Stimulated activated CD4-positive, alpha-beta T cell treated with anti-CD3 and anti-CD28 coated beads, Interleukin-15, amount 100 ng/mL, for 1 hour (primary cell): ENCODE measurements around the gene DPP9.
"Not testable (repeated sequence)": the region's sequence is repeated elsewhere in the genome, so short reads cannot be mapped to it uniquely, and the experiment has no call there.

ENCODE experiments used
- DNase-seq, 2 donors: peaks; one replicate each; pipeline ENCODE4 v3.0.0-alpha.2; 2020; ENCODE audit warnings: low read depth in 1 of 2, low spot score in 1 of 2

Gene DPP9

GRCh38 chr19:4740092-4740491, 16.4 kb upstream of the DPP9 start:
- DNase-seq = no peak

- no peak for DNase-seq
Observed at GRCh38 chr19:4738734-4739133, 15.1 kb upstream of the DPP9 start.

- DNase-seq = no peak
Observed at GRCh38 chr19:4737955-4738600, 14.4 kb upstream of the DPP9 start.

GRCh38 chr19:4733755-4734345, 10.2 kb upstream of the DPP9 start:
- DNase-seq = no peak

DNA sequence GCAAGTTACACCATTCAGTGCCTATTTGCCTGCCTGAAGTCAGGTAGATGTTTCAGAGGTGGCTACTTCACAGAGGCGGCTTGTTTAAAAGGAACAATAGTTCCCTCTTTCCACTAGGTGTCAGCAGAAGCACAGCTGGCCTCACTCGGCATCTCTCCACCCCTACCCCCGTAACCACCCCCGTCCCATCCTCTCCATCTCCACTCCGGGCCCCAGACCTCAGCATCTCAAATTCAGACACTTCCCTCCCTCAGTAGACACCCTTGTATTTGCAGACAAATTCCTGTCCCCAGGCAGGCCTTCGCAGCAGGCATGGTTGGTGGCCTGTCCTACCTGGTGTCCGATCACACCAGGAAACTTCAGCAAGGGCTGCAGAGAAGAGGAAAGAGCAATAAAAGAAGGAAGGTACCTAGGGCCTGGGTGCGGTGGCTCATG, 9.1 kb upstream of the DPP9 start:
- DNase-seq = peak in 1 of 2 donors; percentile 18

DNA sequence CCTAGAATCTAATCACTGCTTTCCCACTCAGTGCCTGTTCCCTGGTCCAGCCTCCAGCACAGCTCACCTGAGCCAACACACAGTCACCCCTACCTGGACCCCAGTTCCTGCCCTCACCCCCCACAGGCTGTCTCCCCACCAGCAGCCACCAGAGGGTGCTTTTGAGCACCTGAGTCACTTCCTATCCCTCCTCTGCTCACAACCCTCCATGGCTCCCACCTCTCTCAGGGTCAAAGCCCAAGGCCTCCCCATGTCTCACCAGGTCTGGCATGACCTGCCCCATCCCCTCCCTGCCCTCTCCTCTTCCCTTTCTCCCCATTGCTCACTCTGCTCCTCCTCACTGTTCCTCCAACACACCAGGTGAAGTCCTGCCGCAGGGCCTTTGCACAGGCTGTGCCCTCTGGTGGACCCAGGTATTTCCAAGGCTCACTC, 7.1 kb upstream of the DPP9 start:
- peak; percentile 31 to 55 for DNase-seq

- DNase-seq = no peak
Observed at GRCh38 chr19:4728871-4729270, 5.2 kb upstream of the DPP9 start.

- DNase-seq = no peak
Observed at GRCh38 chr19:4722671-4723594, 709 bp downstream of the DPP9 start.

DNA sequence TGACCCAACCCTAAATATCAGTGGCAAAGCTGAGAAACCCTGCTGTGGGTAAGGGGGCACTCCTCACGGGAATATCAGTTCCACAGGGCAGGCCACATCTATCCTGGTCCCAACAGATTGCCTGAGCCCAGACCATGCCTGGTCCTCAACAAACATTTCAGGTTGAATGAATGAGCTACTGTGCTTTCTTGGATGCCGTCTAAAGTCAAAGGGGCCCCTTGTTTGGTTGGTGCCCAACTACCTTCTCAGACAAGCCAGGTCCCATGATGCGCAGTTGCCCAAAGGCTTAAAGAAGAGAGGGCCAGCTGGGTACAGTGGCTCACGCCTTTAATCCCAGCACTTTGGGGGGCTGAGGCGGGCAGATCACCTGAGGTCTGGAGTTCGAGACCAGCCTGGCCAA, 2.4 kb downstream of the DPP9 start:
- DNase-seq = no peak

DNA sequence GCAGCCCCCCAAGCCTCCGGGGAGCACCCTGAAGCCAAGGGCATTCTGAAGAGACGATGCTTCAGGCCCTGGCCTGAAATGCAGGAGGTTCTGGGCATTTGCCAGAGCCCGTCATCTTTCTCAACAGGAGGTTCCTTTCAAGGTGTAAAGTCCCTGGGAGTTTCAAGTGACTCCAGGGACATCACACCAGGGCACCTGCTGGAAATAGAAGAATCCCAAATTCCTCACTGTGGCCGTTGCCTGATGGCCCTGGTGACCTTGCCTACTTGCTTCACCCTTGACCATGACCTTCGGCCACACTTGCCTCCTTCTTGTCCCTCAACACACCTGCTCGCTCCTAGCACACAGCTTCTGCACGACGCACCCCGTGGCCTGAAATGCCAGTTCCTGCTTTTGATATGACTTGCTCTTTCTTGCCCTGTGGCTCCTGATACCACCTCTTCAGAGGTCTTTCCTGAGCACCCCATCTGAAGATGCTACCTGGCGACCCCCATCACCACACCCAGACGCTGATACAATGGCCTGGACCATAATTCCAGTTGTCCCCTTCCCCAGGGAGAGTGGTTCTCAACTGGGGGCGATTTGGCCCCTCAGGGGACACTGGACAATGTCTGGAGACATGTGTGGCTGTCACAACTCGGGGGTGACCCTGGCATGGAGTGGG, 3.5 kb downstream of the DPP9 start:
- no peak for DNase-seq

- DNase-seq = no peak
Observed at GRCh38 chr19:4719499-4719866, 4.2 kb downstream of the DPP9 start.

DNA sequence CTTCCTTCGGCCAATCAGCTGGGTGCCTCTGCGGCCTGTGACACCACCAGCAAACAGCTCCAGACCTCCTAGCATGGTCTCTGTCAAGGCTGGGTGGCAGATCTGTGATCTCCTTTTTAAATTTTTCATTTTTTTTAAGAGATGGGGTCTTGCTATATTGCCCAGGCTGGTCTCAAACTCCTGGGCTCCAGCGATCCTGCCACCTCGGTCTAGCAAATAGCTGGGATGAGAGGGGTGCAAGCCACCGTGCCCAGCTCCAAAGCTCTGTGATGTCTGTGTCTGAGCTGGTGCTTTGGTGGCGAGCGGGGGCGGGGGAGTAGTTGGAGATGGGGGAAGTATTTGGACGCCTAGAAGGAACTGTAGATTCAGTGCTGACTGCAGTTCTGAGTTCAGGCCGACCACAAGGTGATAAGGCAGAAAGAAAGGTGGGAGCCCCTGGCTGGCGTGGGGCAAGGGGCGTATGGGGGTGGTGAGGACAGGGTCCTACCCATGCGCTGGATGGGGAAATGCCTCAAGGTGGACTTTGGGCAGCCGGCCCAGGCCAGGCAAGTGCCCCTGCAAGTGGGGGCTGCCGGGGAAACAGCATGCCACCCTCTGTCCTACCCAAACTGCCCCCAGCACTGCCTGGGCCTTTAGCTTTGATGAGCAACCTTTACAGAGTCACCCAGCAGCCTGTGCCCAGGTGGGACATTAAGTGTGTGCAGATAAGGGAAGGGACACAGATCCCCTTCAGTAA, 5.5 kb downstream of the DPP9 start:
- DNase-seq = no peak

DNA sequence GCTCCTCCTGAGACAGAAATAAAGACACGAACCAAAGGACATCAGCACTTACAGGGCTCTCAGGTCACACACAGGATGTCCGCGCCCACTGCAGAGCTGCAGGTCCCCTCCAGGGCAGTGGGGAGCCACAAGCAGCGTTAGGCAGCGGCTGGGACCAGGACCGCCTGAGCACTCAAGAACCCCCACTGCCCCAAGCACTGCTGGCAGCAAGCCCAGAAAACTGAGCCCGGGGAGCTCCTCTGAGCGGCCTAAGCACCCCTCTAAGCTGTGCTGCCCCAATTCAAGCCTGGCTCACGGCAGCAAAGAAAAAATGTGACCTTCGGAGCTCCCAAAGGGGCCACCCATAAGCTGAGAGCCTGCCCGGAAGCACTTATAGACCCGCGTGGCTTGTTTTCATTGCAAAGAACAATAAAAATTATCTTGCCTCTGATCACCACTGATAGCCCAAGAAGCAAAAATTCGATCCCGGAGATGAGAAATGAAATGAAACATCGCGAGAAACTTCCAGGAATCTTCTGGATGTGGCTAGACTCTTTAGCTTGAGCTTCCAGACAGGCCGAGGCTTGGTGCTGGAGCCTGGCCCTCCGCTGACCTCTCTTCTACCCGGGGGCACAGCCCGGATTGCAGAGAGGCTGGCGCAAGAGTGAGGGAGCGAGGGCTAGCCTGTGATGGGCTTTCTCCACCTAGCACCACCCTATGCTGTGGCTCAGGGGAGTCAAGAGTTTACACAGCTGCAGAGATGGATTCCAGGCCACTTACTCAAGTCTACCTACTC, 6.3 kb downstream of the DPP9 start:
- DNase-seq = no peak

DNA sequence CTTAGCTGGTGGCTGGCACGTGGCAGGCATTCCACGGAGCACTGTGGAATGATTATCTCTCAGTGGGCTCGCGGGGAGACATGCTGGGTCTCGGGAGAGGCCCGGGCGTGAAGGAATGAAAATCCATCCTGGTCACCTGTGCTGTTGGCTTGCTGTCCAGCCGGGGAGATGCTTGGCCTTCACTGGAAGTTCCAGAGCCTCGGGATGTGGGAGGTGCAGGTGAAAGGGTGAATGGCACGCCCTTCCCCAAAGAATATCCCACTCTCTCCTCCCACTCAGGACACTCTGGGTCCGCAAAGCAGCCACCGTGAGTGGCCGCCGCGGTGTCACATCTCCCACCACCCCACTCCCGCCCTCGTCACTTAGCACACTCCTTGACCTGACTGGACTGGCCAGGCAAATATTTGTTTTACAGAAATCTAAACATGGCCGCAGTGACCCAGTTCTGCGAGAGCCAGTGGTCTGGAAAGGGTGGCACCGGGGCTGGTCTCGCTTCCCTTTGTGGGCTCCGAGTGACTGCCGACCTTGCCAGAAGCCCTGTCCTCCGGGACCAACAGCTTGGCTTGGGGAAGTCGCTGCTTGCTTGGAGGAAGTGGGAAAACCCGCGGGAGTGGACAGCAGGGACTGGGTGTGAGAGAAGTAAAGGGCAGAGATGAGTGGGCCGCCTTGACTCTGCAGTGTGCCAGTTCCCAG, 8.0 kb downstream of the DPP9 start:
- DNase-seq = no peak

DNA sequence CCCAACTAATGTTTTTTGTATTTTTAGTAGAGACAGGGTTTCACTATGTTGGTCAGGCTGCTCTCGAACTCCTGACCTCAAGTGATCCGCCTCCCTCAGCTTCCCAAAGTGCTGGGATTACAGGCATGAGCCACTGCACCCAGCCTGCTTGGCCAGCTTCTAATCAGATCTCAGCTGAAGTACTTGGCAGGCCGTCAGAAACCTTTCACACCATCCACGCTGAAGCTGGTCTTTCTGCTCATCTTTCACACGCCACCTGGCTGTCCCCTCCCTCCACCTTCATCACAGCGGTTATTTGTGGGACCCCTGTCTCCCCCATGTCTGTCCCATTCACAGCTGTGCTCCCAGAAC, 8.5 kb downstream of the DPP9 start:
- not testable (repeated sequence) for DNase-seq

DNA sequence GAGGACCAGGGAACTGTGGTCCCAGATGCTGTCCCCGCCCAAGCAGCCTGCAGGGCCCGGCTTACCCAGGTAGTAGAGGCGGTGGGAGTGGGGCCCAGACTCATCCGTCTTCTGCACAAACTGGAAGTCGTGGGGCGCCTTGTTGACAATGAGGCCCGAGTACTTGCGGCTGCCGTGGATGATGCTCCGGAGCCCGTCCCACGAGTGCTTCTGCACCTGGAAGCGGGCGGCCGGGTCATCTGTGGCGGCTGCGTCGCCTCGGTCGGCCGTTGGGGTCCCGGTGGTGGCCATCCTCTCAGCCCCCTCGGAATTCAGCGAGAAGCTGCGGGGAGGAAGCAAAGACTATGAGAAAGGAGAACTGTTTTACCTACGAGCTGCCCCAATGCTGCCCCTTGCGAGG, 9.6 kb downstream of the DPP9 start:
- DNase-seq = no peak

DNA sequence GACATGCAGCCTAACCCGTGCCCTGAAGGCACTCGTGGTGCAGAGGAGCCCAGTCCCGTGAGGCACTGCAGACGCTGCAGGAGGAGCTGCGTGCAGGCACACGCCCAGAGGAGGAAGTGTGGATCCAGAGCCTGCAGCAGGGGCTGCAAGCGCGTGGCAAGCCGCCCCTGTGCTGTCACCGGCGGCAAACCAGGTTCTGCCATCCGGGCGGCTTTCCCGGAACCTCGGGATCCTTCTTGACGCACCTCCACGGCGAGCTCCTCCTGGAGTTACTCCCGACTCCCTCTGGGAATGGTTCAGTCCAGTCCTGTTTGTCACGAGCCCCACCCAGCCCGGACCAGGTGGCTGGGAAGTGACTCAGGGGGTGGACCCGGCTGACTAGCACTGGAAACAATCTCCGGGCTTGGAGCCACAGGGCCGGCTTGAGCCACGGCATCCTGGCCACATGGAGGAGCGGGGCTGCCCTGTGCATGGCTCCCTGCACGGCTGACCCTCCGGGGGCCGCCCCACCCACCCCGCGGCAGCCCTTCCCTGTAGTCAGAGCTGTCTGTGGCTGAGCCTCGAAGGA, 10.2 kb downstream of the DPP9 start:
- no peak for DNase-seq

DNA sequence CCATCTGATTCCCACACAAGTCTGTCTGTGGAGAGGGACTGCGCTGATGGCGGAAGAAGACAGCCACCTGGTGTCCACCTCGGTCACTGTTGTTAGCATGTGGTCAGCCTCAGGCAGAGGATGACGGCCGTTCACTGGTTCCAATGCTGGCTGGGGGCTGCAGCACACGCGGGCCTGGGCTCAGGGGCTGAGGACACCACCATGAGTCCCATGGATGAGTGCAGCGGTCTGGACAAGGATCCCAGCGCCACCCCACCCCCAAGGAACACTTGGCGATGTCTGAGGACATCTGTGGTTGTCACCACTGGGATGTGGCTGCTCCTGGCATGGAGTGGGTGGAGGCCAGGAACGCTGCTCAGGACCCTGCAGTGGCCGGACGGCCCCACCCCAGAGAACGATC, 10.9 kb downstream of the DPP9 start:
- no peak for DNase-seq

DNA sequence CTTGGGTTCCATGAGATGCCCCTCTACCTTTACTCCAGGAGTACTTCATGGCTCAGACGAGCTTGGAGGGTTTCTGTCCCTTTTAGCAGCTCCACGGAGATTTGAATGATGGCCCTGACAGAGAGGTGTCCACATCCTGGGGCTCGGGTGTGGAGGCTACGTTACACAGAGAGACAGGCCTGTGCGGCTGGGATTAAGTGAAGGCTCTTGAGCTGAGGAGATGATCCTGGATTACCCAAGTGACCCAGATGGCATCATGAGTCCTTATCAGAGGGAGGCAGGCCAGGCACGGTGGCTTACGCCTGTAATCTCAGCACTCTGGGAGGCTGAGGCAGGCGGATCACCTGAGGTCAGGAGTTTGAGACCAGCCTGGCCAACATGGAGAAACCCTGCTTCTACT, 12.4 kb downstream of the DPP9 start:
- no peak for DNase-seq

DNA sequence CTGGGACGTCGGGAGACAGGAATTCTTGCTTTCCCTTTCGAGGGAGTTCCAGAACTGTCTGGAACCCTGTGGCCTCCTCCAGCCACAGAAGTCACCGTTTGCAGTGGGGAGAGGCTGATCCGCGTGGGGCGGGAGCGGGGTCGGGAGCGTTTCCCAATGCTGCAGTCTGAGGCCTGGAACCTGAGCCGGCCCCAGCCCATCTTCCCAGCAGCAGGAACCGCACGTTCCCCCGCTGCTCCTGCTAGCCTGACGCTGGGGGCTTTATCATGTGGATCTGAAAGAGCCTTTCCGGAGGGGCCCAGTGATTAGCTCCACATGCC, 13.4 kb downstream of the DPP9 start:
- DNase-seq = no peak
